Superior temporal gyrus (tissue), 1 donor: ENCODE measurements around the gene TFPT.

Experiments used
- DNase-seq: peaks from one replicate; pipeline ENCODE4 v3.0.0-alpha.2; 2016; ENCODE audit errors: extremely low spot score

The TFPT gene

DNA sequence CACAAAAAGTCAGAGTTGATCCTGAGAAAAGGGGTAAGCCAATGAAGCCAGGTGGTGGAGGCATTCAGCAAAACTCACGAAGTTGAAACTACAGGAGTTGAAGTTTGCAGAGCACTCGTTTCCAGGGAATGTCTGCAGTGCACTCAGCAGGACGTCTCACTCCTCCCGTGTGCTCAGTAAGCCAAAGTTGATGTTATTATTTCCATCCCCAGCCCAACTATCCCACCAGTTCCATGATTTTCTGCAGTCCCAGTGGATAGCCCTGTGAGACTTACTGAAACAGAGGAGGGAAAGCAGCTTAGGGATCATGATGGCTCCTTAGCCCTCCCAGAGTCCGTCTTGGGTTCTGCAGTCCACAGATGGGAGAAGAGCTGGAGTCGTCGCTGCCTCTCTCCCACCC, 34.4 kb downstream of the TFPT start, which contains the start of gene TARM1:
TARM1 (minus strand) TSS at position 334 of the 400 bp plus-strand sequence; CDS start at position 309, 25 bp downstream.
- DNase-seq = no peak

DNA sequence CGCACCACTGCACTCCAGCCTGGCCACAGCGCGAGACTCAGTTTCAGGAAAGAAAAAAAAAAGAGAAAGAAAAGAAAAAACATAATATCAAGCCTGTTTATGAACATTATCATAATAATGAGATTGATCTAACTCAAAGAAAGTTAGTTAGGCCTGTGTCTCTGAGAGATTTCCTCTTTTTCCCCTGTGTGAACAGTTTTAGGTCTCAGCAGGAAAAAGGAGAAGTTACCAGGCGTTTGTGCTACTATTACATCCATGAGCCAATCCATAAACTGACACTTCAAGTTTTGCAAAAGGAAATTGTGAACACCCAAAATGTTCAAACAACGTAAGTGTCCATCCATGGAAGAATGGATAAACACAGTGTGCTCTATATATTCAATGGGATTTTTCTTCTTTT, 38.1 kb downstream of the TFPT start:
- no peak for DNase-seq

DNA sequence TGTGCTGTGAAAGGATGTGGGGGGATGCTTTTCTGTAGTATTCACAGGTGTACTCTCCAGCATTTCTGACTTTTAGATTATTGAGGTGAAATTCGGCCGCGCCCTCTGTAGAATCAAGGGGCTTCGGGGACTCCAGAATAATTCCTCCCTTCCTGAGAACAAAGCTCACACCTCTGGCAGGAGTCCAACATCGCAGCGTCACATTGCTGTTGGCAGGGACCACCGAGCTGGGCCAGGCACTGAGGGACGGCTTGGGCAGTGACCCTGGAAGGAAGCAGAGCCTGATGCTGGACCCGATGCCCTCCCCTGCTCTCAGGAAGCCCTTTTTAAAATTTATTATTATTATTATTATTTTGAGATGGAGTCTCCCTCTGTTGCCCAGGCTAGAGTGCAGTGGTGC, 40.6 kb downstream of the TFPT start:
- no peak for DNase-seq

DNA sequence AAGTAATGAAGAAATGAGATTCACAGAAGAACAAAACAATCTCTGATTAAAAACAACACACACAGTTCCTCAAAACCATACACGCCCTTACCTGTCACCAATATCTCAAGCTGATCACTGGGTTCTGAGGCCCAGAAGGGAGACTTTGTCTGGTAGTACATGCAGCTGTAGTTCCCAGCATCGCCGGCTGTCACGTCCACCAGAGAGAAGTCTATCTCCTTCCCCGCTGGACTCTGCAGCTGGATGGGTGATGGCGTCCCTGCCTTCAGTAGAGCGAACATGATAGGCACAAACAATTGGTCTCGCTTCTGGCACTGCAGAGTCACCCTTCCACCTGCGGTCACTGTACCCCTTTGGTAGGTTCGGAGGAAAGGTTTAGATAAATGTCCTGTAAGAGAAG, 41.6 kb downstream of the TFPT start:
- no peak for DNase-seq

DNA sequence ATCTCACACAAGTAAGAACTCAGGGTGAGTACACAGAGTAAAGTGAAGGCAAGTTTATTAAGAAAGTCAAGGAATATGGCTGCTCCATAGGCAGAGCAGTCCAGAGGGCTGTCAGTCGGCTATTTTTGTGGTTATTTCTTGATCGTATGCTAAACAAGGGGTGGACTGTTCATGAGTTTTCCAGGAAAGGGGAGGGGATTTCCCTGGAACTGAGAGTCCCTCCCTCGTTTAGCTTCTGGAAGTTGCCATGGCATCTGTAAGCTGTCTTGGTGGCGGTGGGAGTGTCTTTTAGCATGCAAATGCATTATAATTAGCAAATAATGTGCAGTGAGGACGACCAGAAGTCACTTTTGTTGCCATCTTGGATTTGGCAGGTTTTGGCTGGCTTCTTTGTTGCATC, 46.0 kb downstream of the TFPT start:
- DNase-seq = no peak

DNA sequence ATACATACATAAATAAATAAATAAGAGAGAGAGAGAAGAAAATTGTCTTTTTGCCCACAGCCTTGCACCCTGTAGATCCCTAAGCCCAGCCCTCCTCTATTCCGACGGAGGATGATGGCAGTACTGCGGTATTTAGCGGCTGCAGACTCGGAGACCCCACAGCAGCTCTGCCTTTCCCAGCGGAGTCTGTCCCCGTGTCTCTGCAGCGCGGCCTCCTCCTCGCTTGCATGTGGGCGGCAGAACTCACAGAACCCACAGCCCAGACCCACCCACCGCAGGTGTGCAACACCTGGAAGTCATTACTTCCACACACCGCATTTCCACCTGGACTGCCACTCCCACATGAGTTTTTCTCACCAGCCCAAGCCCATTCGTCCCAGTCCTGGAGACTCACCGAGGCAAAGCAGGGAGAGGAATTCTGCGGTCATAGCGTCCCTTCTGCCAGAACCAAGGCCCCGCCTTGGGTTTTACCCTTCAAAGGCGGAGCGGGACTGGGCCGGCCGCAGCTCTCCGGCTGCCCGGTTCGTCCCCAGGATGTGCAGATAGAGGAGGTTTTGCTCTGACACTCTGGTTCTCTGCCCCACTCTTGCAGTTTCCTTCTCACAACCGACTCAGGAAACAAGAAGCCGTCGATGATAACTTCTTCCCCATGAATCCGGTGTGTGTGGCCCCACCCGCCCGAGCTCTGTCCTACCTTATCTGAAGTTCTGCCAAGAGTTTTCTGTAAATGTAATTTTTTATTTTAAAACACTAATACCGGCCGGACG, 51.9 kb downstream of the TFPT start, which contains the start of gene VSTM1:
VSTM1 (minus strand) TSS at position 548 of the 767 bp plus-strand sequence; CDS start at position 428, 120 bp downstream.
- DNase-seq = no peak

DNA sequence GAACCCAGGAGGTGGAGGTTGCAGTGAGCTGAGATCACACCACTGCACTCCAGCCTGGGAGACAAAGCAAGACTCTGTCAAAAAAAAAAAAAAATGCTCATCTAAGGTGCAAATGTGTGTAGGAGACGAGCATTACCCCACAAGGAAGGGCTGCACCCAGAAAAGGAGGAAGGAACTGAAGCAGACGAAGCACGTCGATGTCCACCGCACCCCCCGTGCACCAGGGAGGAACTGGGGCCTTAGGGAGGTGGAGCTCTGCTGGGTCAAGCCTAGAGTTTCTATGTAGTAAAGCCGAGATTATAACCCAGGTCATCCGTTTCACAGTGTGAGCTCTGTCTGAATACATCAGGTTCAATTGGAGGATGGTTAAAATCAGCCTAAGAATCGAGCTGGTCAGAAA, 52.8 kb downstream of the TFPT start:
- DNase-seq = no peak
